ENCODE measurements around the gene KRTAP19-5.
"Not testable (repeated sequence)": the region's sequence is repeated elsewhere in the genome, so short reads cannot be mapped to it uniquely, and the experiment has no call there.

The KRTAP19-5 gene

GRCh38 chr21:30502041-30502440, at the start of gene KRTAP19-5:
KRTAP19-5 (minus strand) TSS chr21:30502141; CDS start chr21:30502090, 51 bp downstream.
- no peak for DNase-seq (ENCODE audit: low read depth)

- DNase-seq (ENCODE audit: low read depth): no peak
Measured at GRCh38 chr21:30541764-30542163, 39.8 kb upstream of the KRTAP19-5 start, which contains the start of gene KRTAP19-6. KRTAP19-6 (minus strand) TSS chr21:30541864; CDS start chr21:30541833, 31 bp downstream.

- no peak for DNase-seq (ENCODE audit: low read depth)
Measured at GRCh38 chr21:30518876-30519275, 16.9 kb upstream of the KRTAP19-5 start.

- DNase-seq (ENCODE audit: low read depth): no peak
Measured at GRCh38 chr21:30515681-30516080, 13.7 kb upstream of the KRTAP19-5 start.

- DNase-seq (ENCODE audit: low read depth): not testable (repeated sequence)
Measured at GRCh38 chr21:30505621-30506205, 3.8 kb upstream of the KRTAP19-5 start.

- no peak for DNase-seq (ENCODE audit: low read depth)
Measured at GRCh38 chr21:30497065-30497464, 4.9 kb downstream of the KRTAP19-5 start, which contains the start of gene KRTAP19-4. KRTAP19-4 (minus strand) TSS chr21:30497165; CDS start chr21:30497110, 55 bp downstream.

- no peak for DNase-seq (ENCODE audit: low read depth)
Measured at GRCh38 chr21:30491963-30492428, 9.9 kb downstream of the KRTAP19-5 start, which contains the start of gene KRTAP19-3. KRTAP19-3 (minus strand) TSS chr21:30492013; CDS start chr21:30491957, 56 bp downstream.

- DNase-seq (ENCODE audit: low read depth): no peak
Measured at GRCh38 chr21:30487336-30487735, 14.6 kb downstream of the KRTAP19-5 start, which contains the start of gene KRTAP19-2. KRTAP19-2 (minus strand) TSS chr21:30487436; CDS start chr21:30487348, 88 bp downstream.

GRCh38 chr21:30486180-30486579, 15.8 kb downstream of the KRTAP19-5 start:
- DNase-seq (ENCODE audit: low read depth): no peak

GRCh38 chr21:30482130-30482529, 19.8 kb downstream of the KRTAP19-5 start:
- no peak for DNase-seq (ENCODE audit: low read depth)

- no peak for DNase-seq (ENCODE audit: low read depth)
Measured at GRCh38 chr21:30480145-30480544, 21.8 kb downstream of the KRTAP19-5 start, which contains the start of gene KRTAP19-1. KRTAP19-1 (minus strand) TSS chr21:30480367; CDS start chr21:30480317, 50 bp downstream.

GRCh38 chr21:30479259-30479658, 22.7 kb downstream of the KRTAP19-5 start:
- no peak for DNase-seq (ENCODE audit: low read depth)

GRCh38 chr21:30478004-30478403, 23.9 kb downstream of the KRTAP19-5 start:
- no peak for DNase-seq (ENCODE audit: low read depth)

- no peak for DNase-seq (ENCODE audit: low read depth)
Measured at GRCh38 chr21:30468900-30469714, 32.8 kb downstream of the KRTAP19-5 start.

- DNase-seq (ENCODE audit: low read depth): peak; percentile 1
Measured at GRCh38 chr21:30463713-30464112, 38.2 kb downstream of the KRTAP19-5 start.
